ENCODE measurements around the gene OMP.
A peak's percentile ranks its signal among the peaks of the same experiment; 100 is the strongest.
"Not testable (repeated sequence)": the region's sequence is repeated elsewhere in the genome, so short reads cannot be mapped to it uniquely, and the experiment has no call there.

The OMP gene

DNA sequence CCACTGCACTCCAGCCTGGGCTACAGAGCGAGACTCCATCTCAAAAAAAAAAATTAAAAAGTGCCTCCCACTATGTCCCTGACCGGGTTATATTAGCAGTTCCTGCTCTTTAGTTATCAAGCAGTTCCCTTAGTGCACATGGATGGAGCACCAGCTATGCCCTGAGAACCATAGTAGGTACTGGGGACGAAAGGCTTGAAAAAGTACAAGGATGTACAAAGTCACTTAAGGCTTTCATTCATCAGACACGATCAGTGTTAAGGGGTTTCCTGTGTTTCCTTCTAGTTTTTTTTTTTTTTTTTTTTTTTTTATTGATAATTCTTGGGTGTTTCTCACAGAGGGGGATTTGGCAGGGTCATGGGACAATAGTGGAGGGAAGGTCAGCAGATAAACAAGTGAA, 5.5 kb upstream of the OMP start:
- not testable (repeated sequence) for H2AFZ ChIP-seq (ENCODE audit: low read depth, low read length); H3K14ac ChIP-seq (ENCODE audit: low read length in 2 of 2); H2AK5ac ChIP-seq (ENCODE audit: low read length, severe bottlenecking); H4K8ac ChIP-seq (ENCODE audit: low read length); H3K27me3 ChIP-seq (ENCODE audit: control insufficient read depth in 1 of 2, insufficient read depth in 1 of 2, low read length in 2 of 2); H3K23ac ChIP-seq (ENCODE audit: low read length in 2 of 2); H3K4me3 ChIP-seq (ENCODE audit: insufficient read depth in 1 of 2, low read depth in 1 of 2, low read length in 2 of 2); H3K79me1 ChIP-seq (replicated peaks; ENCODE audit: low read length, poor library complexity, severe bottlenecking); H3K18ac ChIP-seq (ENCODE audit: low read depth in 1 of 2, low read length in 2 of 2); DNase-seq; H3K27ac ChIP-seq (ENCODE audit: low read length, poor library complexity, severe bottlenecking); H3K4me2 ChIP-seq (ENCODE audit: low read length, poor library complexity, severe bottlenecking); H2BK15ac ChIP-seq (ENCODE audit: low read depth, poor library complexity, severe bottlenecking); H2BK5ac ChIP-seq (ENCODE audit: low read depth, low read length, poor library complexity, severe bottlenecking); H3K9ac ChIP-seq (ENCODE audit: low read length); H2BK12ac ChIP-seq (ENCODE audit: low read length in 2 of 2); H3K9me3 ChIP-seq (ENCODE audit: control insufficient read depth, low read length); H3K4me1 ChIP-seq (ENCODE audit: control insufficient read depth, insufficient read depth, low read depth, low read length); H2BK120ac ChIP-seq (ENCODE audit: low read depth, low read length); H3K4ac ChIP-seq (ENCODE audit: low read depth in 1 of 2, low read length in 2 of 2); H4K91ac ChIP-seq (ENCODE audit: low read length)
- WGBS, result 92% methylated on average over 2 of the region's 4 CpGs
- H3K36me3 ChIP-seq (ENCODE audit: control insufficient read depth in 1 of 2, insufficient read depth in 2 of 2, low read depth in 1 of 2, low read length in 2 of 2), result peaks cover 14 to 45% of the 10 kb centered on the region in 2 experiments

DNA sequence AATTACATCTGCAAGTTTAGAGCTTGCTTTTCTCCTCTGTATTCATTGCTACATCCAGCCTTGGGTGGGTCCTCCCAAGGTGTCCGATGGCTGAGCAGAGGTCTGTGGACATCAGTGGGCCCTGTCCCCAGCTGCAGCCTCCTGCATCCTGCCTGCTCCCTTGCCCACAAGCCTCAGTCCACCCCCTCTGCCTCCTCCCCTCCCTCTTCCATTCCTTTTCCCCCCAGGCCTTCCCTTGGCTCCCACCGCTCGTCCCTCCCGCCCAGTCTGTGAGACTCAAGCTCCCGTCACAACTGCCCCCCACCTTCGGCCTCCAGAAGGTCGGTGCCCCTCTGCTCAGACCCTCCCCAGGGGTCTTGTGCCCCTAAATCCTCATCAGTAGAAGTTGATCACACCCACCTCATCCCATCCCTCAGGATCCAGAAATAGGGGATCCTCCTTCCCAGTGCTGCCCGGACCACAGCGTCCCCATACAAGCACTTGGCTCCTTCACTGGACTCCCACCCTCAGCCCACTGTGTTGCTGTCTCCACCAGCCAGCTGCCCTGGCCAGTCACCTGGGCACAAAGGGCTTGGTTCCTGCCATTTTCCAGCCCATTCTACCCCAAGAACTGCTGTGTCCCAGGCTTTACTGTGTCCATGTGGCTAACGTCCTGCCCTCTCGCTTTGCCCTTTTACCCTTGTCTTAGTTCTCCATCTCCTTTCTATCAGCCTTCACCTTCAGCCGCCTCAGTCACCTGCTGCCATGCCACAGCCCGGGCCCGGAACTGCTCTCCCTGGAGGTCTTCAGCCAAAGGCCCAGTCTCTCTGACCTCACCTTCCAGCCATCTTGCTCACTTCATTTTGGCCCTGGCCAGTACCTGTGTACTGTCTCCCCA, 2.2 kb upstream of the OMP start:
- Histone ChIP-seq H3K23ac (ENCODE audit: low read length in 2 of 2) (no peak overlapping the region), H2BK5ac (ENCODE audit: low read depth, low read length, poor library complexity, severe bottlenecking) (no peak overlapping the region), H4K8ac (ENCODE audit: low read length) (no peak overlapping the region), H2BK12ac (ENCODE audit: low read length in 2 of 2) (no peak overlapping the region), H2BK120ac (ENCODE audit: low read depth, low read length) (no peak overlapping the region), H2AK5ac (ENCODE audit: low read length, severe bottlenecking) (no peak overlapping the region), H3K9me3 (ENCODE audit: control insufficient read depth, low read length) (no peaks in the 10 kb centered on the region), H3K36me3 (ENCODE audit: control insufficient read depth in 1 of 2, insufficient read depth in 2 of 2, low read depth in 1 of 2, low read length in 2 of 2) (peaks cover 17 to 37% of the 10 kb centered on the region in 2 experiments), H3K4me2 (ENCODE audit: low read length, poor library complexity, severe bottlenecking) (no peak overlapping the region), H3K14ac (ENCODE audit: low read length in 2 of 2) (no peak overlapping the region), H2BK15ac (ENCODE audit: low read depth, poor library complexity, severe bottlenecking) (no peak overlapping the region), H2AFZ (ENCODE audit: low read depth, low read length) (no peak overlapping the region), H3K4ac (ENCODE audit: low read depth in 1 of 2, low read length in 2 of 2) (no peak overlapping the region), H3K27ac (ENCODE audit: low read length, poor library complexity, severe bottlenecking) (no peak overlapping the region), H3K18ac (ENCODE audit: low read depth in 1 of 2, low read length in 2 of 2) (no peak overlapping the region), H3K79me1 (replicated peaks; ENCODE audit: low read length, poor library complexity, severe bottlenecking) (peaks cover 5% of the 10 kb centered on the region), H3K27me3 (ENCODE audit: control insufficient read depth in 1 of 2, insufficient read depth in 1 of 2, low read length in 2 of 2) (no peaks in the 10 kb centered on the region), H4K91ac (ENCODE audit: low read length) (no peak overlapping the region), H3K4me3 (ENCODE audit: insufficient read depth in 1 of 2, low read depth in 1 of 2, low read length in 2 of 2) (no peak overlapping the region), H3K9ac (ENCODE audit: low read length) (no peak overlapping the region), H3K4me1 (ENCODE audit: control insufficient read depth, insufficient read depth, low read depth, low read length) (peaks cover 12% of the 10 kb centered on the region)
- 94% methylated on average over 14 of the region's 14 CpGs for WGBS
- DNase-seq, result no peak

DNA sequence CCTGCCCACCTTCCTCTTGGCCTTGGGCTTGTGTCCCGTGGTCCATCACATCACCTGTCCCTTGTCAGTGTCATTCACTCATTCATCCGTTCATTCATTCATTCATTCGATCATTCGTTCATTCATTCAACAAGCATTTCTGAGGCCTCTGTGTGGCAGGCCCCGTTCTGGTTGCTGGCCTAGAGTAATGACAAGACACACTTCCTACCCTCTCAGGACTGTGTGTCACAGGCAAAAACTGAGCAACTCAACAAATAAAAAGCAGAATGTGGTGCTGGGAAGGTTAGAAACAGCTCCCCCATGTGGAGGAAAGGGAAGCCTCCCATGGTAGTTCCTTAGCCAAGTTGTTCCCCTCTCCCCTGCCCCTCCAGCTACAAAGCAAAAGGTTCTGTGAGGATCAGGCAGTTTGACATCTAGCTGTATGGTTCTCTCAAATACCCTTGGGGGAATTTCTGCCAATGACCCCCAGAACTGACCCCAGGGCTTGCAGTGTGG, 1.6 kb upstream of the OMP start:
- Histone ChIP-seq H2AFZ (ENCODE audit: low read depth, low read length) (no peak overlapping the region), H4K91ac (ENCODE audit: low read length) (no peak overlapping the region), H3K4ac (ENCODE audit: low read depth in 1 of 2, low read length in 2 of 2) (no peak overlapping the region), H3K9ac (ENCODE audit: low read length) (no peak overlapping the region), H3K36me3 (ENCODE audit: control insufficient read depth in 1 of 2, insufficient read depth in 2 of 2, low read depth in 1 of 2, low read length in 2 of 2) (peaks cover 17 to 30% of the 10 kb centered on the region in 2 experiments), H3K18ac (ENCODE audit: low read depth in 1 of 2, low read length in 2 of 2) (no peak overlapping the region), H3K4me2 (ENCODE audit: low read length, poor library complexity, severe bottlenecking) (no peak overlapping the region), H3K23ac (ENCODE audit: low read length in 2 of 2) (no peak overlapping the region), H2AK5ac (ENCODE audit: low read length, severe bottlenecking) (no peak overlapping the region), H2BK12ac (ENCODE audit: low read length in 2 of 2) (no peak overlapping the region), H3K79me1 (replicated peaks; ENCODE audit: low read length, poor library complexity, severe bottlenecking) (peaks cover 5% of the 10 kb centered on the region), H3K14ac (ENCODE audit: low read length in 2 of 2) (no peak overlapping the region), H4K8ac (ENCODE audit: low read length) (no peak overlapping the region), H3K27me3 (ENCODE audit: control insufficient read depth in 1 of 2, insufficient read depth in 1 of 2, low read length in 2 of 2) (no peaks in the 10 kb centered on the region), H3K4me1 (ENCODE audit: control insufficient read depth, insufficient read depth, low read depth, low read length) (peaks cover 12% of the 10 kb centered on the region), H3K9me3 (ENCODE audit: control insufficient read depth, low read length) (no peaks in the 10 kb centered on the region), H2BK15ac (ENCODE audit: low read depth, poor library complexity, severe bottlenecking) (no peak overlapping the region), H2BK120ac (ENCODE audit: low read depth, low read length) (no peak overlapping the region), H3K27ac (ENCODE audit: low read length, poor library complexity, severe bottlenecking) (no peak overlapping the region), H2BK5ac (ENCODE audit: low read depth, low read length, poor library complexity, severe bottlenecking) (no peak overlapping the region), H3K4me3 (ENCODE audit: insufficient read depth in 1 of 2, low read depth in 1 of 2, low read length in 2 of 2) (no peak overlapping the region)
- WGBS, result 96% methylated on average over 5 of the region's 5 CpGs
- DNase-seq, result peak; percentile 42

DNA sequence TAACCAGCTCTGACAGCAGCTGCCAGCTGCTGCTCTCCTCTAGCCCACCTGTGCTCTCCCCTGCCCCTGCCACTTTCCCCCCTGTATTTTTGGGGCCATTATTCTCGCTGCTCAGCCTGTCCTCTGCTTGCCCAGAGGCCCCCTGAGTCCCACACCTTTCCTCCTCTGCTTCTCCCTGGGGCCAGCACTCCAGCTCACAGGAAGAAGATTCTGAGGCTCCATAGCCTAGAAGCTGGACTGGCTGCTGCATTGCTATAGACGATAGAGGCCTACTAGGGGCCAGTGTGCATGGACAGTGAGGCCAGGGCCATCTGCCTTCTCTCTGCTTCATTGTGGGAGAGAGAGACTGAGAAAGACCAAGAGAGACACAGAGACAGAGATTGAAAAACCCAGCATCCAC, 679 bp downstream of the OMP start:
- Histone ChIP-seq H2BK120ac (ENCODE audit: low read depth, low read length) (no peak overlapping the region), H2AK5ac (ENCODE audit: low read length, severe bottlenecking) (no peak overlapping the region), H3K36me3 (ENCODE audit: control insufficient read depth in 1 of 2, insufficient read depth in 2 of 2, low read depth in 1 of 2, low read length in 2 of 2) (peaks cover 17 to 30% of the 10 kb centered on the region in 2 experiments), H3K27me3 (ENCODE audit: control insufficient read depth in 1 of 2, insufficient read depth in 1 of 2, low read length in 2 of 2) (no peaks in the 10 kb centered on the region), H3K14ac (ENCODE audit: low read length in 2 of 2) (no peak overlapping the region), H3K27ac (ENCODE audit: low read length, poor library complexity, severe bottlenecking) (no peak overlapping the region), H2BK5ac (ENCODE audit: low read depth, low read length, poor library complexity, severe bottlenecking) (no peak overlapping the region), H3K18ac (ENCODE audit: low read depth in 1 of 2, low read length in 2 of 2) (no peak overlapping the region), H3K4me3 (ENCODE audit: insufficient read depth in 1 of 2, low read depth in 1 of 2, low read length in 2 of 2) (no peak overlapping the region), H3K4me2 (ENCODE audit: low read length, poor library complexity, severe bottlenecking) (no peak overlapping the region), H2AFZ (ENCODE audit: low read depth, low read length) (no peak overlapping the region), H4K91ac (ENCODE audit: low read length) (no peak overlapping the region), H3K79me1 (replicated peaks; ENCODE audit: low read length, poor library complexity, severe bottlenecking) (no peaks in the 10 kb centered on the region), H2BK12ac (ENCODE audit: low read length in 2 of 2) (no peak overlapping the region), H3K4me1 (ENCODE audit: control insufficient read depth, insufficient read depth, low read depth, low read length) (peaks cover 32% of the 10 kb centered on the region), H3K4ac (ENCODE audit: low read depth in 1 of 2, low read length in 2 of 2) (no peak overlapping the region), H3K23ac (ENCODE audit: low read length in 2 of 2) (no peak overlapping the region), H2BK15ac (ENCODE audit: low read depth, poor library complexity, severe bottlenecking) (no peak overlapping the region), H3K9me3 (ENCODE audit: control insufficient read depth, low read length) (no peaks in the 10 kb centered on the region), H4K8ac (ENCODE audit: low read length) (no peak overlapping the region), H3K9ac (ENCODE audit: low read length) (no peak overlapping the region)
- 54% methylated on average over 2 of the region's 2 CpGs for WGBS
- DNase-seq, result no peak

Data from mesenchymal stem cell (in vitro differentiated cells and primary cell).